ENCODE data around the gene RPL10A.

The RPL10A gene

DNA sequence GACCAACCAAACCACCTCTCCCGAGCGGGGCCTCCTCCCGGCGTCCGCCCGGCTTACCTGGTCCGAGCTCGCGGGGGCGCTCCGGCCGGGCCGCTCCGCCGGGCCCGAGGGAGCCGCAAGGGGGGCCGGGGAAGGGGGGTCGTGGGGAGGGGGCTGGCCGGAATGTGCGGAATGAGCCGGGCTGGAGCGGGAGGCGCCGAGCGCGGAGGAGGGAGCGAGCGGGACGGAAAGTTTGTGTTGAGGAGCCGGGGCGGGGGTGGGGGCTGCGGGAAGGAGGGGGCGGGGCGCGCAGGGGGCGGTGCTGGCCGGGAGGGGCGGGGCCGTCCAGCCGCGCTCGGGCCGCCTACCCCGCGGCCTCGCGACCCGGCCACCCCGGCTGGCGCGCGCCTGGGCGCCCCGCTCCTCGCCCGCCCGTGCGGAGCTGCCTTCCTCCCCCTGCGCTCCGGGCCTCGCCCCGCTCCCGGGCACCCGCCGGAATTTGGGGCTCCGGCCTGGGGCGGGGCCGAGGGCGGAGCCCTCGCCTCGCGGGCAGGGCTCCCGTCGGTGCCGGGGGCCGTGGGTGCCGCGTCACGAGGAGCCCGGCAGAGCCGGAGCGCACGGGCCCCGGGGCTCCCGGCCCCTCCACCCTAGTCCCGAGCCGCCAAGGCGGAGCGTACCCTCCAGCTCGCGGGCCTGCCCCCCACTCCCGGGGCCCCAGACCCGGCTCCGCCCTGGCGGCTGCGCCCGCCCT, 28.8 kb downstream of the RPL10A start, which contains the start of gene TEAD3:
TSS of gene TEAD3 (minus strand) at position 239 of the 730 bp plus-strand sequence.
- TF ChIP-seq, protein P1, sequence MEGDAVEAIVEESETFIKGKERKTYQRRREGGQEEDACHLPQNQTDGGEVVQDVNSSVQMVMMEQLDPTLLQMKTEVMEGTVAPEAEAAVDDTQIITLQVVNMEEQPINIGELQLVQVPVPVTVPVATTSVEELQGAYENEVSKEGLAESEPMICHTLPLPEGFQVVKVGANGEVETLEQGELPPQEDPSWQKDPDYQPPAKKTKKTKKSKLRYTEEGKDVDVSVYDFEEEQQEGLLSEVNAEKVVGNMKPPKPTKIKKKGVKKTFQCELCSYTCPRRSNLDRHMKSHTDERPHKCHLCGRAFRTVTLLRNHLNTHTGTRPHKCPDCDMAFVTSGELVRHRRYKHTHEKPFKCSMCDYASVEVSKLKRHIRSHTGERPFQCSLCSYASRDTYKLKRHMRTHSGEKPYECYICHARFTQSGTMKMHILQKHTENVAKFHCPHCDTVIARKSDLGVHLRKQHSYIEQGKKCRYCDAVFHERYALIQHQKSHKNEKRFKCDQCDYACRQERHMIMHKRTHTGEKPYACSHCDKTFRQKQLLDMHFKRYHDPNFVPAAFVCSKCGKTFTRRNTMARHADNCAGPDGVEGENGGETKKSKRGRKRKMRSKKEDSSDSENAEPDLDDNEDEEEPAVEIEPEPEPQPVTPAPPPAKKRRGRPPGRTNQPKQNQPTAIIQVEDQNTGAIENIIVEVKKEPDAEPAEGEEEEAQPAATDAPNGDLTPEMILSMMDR (conservative IDR thresholded peaks at IDR 0.05; ENCODE audit: low read depth, low read length): no peak
- peak within 1 kb of the TSS; percentile 94 for H3K9ac ChIP-seq
- H4K20me1 ChIP-seq (ENCODE audit: insufficient read depth): no peaks in the 10 kb centered on the region

DNA sequence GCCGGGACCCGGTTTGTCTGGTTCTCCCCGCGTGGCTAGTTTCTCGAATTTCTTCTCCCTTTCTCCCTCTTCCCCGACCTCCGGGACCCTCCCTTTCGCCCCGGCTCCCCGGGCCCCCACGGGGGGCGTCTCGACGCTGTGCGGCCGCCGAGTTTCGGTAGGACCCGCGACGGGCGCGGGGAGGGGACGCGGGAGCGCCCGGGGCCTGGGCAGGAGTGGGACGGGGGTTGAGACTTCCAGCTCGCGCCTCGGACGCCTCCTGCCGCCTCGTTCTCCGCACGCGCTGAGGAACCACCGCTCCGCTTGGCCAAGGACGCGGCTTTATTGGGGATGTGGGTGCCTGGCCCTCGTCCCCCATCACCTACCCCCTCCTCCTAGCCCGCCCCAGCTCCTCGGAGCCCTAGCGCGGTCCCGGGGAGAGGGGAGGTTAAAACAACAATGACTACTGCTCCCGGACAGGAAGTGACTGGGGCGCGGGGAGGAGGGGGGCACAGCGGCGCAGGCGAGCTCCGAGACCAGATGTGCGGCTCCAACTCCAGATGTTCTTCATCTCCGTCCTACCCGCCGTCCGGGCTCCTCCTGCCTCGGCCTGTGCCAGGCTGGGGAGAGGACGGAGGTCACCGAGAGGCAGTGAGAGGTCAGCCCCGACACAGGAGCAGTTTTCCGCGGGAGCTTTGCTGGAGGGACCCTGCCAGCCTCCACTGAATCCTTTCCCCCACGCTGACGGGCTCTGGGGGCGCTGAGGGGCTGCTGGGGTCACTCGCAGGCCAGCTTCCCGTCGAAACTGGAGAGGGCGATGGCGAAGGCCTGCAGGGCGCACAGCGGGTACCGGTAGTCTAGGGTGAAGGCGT, 29.6 kb downstream of the RPL10A start:
- Histone ChIP-seq H3K27ac (peak overlapping the region; percentile 79), H3K79me2 (ENCODE audit: insufficient read depth, low read depth) (no peaks in the 10 kb centered on the region), H3K4me1 (ENCODE audit: low read depth, poor library complexity, severe bottlenecking) (peaks cover 5% of the 10 kb centered on the region), H3K27me3 (ENCODE audit: insufficient read depth, low read depth) (no peaks in the 10 kb centered on the region), H3K4me2 (peak overlapping the region; percentile 80), H3K4me3 (IDR thresholded peaks at IDR 0.05; ENCODE audit: insufficient read depth, low read depth, low read length) (peak overlapping the region; percentile 41), H2AFZ (ENCODE audit: low read depth) (peak overlapping the region; percentile 94), H3K36me3 (ENCODE audit: insufficient read depth) (no peaks in the 10 kb centered on the region), H4K20me1 (ENCODE audit: insufficient read depth) (no peaks in the 10 kb centered on the region), H3K9ac (peak overlapping the region; percentile 94)
- TF ChIP-seq, protein P1 (conservative IDR thresholded peaks at IDR 0.05; ENCODE audit: low read depth, low read length): no peak

More for the DNA sequence above, 28.8 kb downstream of the RPL10A start, which contains the start of gene TEAD3:
- Histone ChIP-seq H3K4me3 (IDR thresholded peaks at IDR 0.05; ENCODE audit: insufficient read depth, low read depth, low read length) (peak within 1 kb of the TSS; percentile 41), H3K4me1 (ENCODE audit: low read depth, poor library complexity, severe bottlenecking) (peaks cover 12% of the 10 kb centered on the region), H3K36me3 (ENCODE audit: insufficient read depth) (no peaks in the 10 kb centered on the region), H3K27me3 (ENCODE audit: insufficient read depth, low read depth) (no peaks in the 10 kb centered on the region), H3K4me2 (peak within 1 kb of the TSS; percentile 80), H2AFZ (ENCODE audit: low read depth) (peak within 1 kb of the TSS; percentile 94), H3K79me2 (ENCODE audit: insufficient read depth, low read depth) (no peaks in the 10 kb centered on the region), H3K27ac (peak within 1 kb of the TSS; percentile 79)

DNA sequence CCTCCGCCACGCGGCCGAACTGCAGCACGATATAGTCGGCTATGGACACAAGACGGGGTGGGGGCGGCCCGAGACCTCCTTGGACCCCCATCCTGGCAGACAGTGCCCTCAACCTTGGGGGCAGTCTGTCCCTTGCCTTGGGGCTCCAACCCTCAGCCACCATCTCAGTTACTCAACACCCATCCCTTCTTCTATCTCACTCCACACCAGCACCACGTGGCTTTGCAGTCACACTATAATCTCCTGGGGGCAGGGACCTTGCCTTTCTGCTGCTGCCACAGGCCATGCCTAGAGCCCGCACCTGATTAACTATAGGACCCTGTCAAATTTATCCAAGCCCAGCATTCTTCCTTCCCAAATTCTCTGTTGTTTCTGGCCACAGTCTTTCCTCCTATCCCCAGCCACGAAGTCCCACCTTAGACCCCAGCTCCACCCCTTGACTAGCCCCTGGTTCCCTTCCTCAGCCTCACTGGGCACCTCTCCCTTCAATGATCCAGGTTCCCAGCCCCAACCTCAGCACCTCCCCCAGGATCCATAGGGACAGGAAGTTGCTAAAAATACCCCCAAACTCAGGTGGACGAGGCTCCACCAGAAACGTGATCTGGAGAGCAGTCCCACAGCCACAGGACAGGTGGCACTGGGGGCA, 30.3 kb downstream of the RPL10A start:
- no peak overlapping the region for H3K27ac ChIP-seq
- TF ChIP-seq, protein P1 (conservative IDR thresholded peaks at IDR 0.05; ENCODE audit: low read depth, low read length): no peak
- H3K4me2 ChIP-seq: peak overlapping the region; percentile 80; the same call in 1 of the 2 replicates
- H3K36me3 ChIP-seq (ENCODE audit: insufficient read depth): no peaks in the 10 kb centered on the region
- peak overlapping the region; percentile 94; the same call in 1 of the 2 replicates for H2AFZ ChIP-seq (ENCODE audit: low read depth)
- no peaks in the 10 kb centered on the region for H4K20me1 ChIP-seq (ENCODE audit: insufficient read depth)
- no peak overlapping the region for H3K4me3 ChIP-seq (IDR thresholded peaks at IDR 0.05; ENCODE audit: insufficient read depth, low read depth, low read length)
- H3K79me2 ChIP-seq (ENCODE audit: insufficient read depth, low read depth): no peaks in the 10 kb centered on the region
- peaks cover 5% of the 10 kb centered on the region for H3K4me1 ChIP-seq (ENCODE audit: low read depth, poor library complexity, severe bottlenecking)
- H3K27me3 ChIP-seq (ENCODE audit: insufficient read depth, low read depth): no peaks in the 10 kb centered on the region
- H3K9ac ChIP-seq: no peak overlapping the region

DNA sequence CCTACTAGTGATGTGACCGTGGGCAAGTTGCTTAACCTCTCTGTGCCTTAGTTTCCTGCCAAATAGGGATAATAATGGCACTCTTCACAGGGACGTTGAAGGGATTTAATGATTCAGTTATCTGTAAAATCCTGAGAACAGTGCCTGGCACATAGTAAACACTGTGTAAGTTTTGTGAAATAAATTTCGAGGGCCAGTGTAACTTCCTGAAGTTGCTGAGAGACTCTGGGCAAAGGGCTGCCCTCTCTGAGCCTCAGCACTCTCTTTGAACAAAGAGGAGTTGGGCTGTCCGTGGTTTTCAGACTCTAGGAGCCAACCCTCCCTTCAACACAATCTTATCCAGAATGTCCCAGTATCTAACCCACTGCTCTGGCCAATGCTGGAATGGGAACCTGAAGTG, 31.2 kb downstream of the RPL10A start:
- TF ChIP-seq, protein P1 (conservative IDR thresholded peaks at IDR 0.05; ENCODE audit: low read depth, low read length): no peak
- no peaks in the 10 kb centered on the region for H3K27me3 ChIP-seq (ENCODE audit: insufficient read depth, low read depth)
- H3K4me2 ChIP-seq: no peak overlapping the region
- H3K79me2 ChIP-seq (ENCODE audit: insufficient read depth, low read depth): no peaks in the 10 kb centered on the region
- H2AFZ ChIP-seq (ENCODE audit: low read depth): no peak overlapping the region
- H4K20me1 ChIP-seq (ENCODE audit: insufficient read depth): no peaks in the 10 kb centered on the region
- no peak overlapping the region for H3K9ac ChIP-seq
- no peak overlapping the region for H3K4me3 ChIP-seq (IDR thresholded peaks at IDR 0.05; ENCODE audit: insufficient read depth, low read depth, low read length)
- no peaks in the 10 kb centered on the region for H3K36me3 ChIP-seq (ENCODE audit: insufficient read depth)
- no peak overlapping the region for H3K27ac ChIP-seq
- peaks cover 5% of the 10 kb centered on the region for H3K4me1 ChIP-seq (ENCODE audit: low read depth, poor library complexity, severe bottlenecking)

All from KMS-11 (cell line).